Parathyroid adenoma (tissue), 2 donors: ENCODE results near the gene ULK4.

Source experiments
- H2AFZ ChIP-seq: fragments of 300-600 bp; sonication (generic); one replicate; pipeline ENCODE4 v1.7.0; 2017; ENCODE audit warnings: antibody characterized with exemption, mild to moderate bottlenecking
- H3K27ac ChIP-seq: fragments of 300-600 bp; sonication (generic); one replicate; pipeline ENCODE4 v1.7.0; 2017
- H3K27me3 ChIP-seq: fragments of 300-600 bp; sonication (generic); one replicate; pipeline ENCODE4 v1.7.0; 2017; ENCODE audit warnings: low read length; ENCODE audit not compliant: control insufficient read depth, insufficient read depth
- H3K36me3 ChIP-seq: fragments of 300-600 bp; sonication (generic); one replicate; pipeline ENCODE4 v1.7.0; 2017; ENCODE audit warnings: low read length; ENCODE audit not compliant: control insufficient read depth, insufficient read depth
- H3K4me1 ChIP-seq: fragments of 300-600 bp; sonication (generic); one replicate; pipeline ENCODE4 v1.7.0; 2017; ENCODE audit warnings: control low read depth
- H3K4me2 ChIP-seq: fragments of 300-600 bp; sonication (generic); one replicate; pipeline ENCODE4 v1.7.0; 2017; ENCODE audit warnings: low read length
- H3K4me3 ChIP-seq: fragments of 300-600 bp; sonication (generic); one replicate; pipeline ENCODE4 v1.7.0; 2017; ENCODE audit warnings: low read depth, low read length
- H3K79me2 ChIP-seq: fragments of 300-600 bp; sonication (generic); one replicate; pipeline ENCODE4 v1.7.0; 2017; ENCODE audit warnings: control low read depth
- H3K9ac ChIP-seq: fragments of 300-600 bp; sonication (generic); one replicate; pipeline ENCODE4 v1.7.0; 2017; ENCODE audit warnings: mild to moderate bottlenecking
- H3K9me3 ChIP-seq: fragments of 300-600 bp; sonication (generic); one replicate; pipeline ENCODE4 v1.7.0; 2017; ENCODE audit warnings: low read length; ENCODE audit not compliant: control insufficient read depth
- CTCF ChIP-seq: fragments of 300-600 bp; sonication (generic); IDR thresholded peaks from one replicate; pipeline ENCODE4 v1.7.0; 2017; ENCODE audit warnings: antibody characterized with exemption, mild to moderate bottlenecking
- donor health status: primary hyperparathyroidism.

Gene ULK4

GRCh38 chr3:41345788-41346187 lies 616.1 kb downstream of the ULK4 start:
- no peak overlapping the region for H3K9ac ChIP-seq
- no peaks in the 10 kb centered on the region for H3K36me3 ChIP-seq
- H3K9me3 ChIP-seq = no peaks in the 10 kb centered on the region
- H3K4me1 ChIP-seq = no peaks in the 10 kb centered on the region
- H3K27me3 ChIP-seq = no peaks in the 10 kb centered on the region
- H2AFZ ChIP-seq = no peak overlapping the region
- H3K4me3 ChIP-seq = no peak overlapping the region
- TF ChIP-seq CTCF = no peak
- H3K79me2 ChIP-seq = peaks cover 3% of the 10 kb centered on the region
- H3K27ac ChIP-seq = no peak overlapping the region
- H3K4me2 ChIP-seq = no peak overlapping the region

- Histone ChIP-seq H3K79me2 (peaks cover under 1% of the 10 kb centered on the region), H2AFZ (no peak overlapping the region), H3K36me3 (no peaks in the 10 kb centered on the region)
Observed at GRCh38 chr3:41339758-41340157, 622.1 kb downstream of the ULK4 start.

GRCh38 chr3:41338276-41338675 lies 623.6 kb downstream of the ULK4 start:
- H2AFZ ChIP-seq = no peak overlapping the region
- no peak overlapping the region for H3K4me2 ChIP-seq
- H3K4me3 ChIP-seq = no peak overlapping the region
- no peaks in the 10 kb centered on the region for H3K79me2 ChIP-seq
- H3K4me1 ChIP-seq = no peaks in the 10 kb centered on the region
- no peak for TF ChIP-seq CTCF
- no peaks in the 10 kb centered on the region for H3K9me3 ChIP-seq
- no peak overlapping the region for H3K27ac ChIP-seq
- no peaks in the 10 kb centered on the region for H3K36me3 ChIP-seq
- no peak overlapping the region for H3K9ac ChIP-seq
- no peaks in the 10 kb centered on the region for H3K27me3 ChIP-seq

More at GRCh38 chr3:41339758-41340157, 622.1 kb downstream of the ULK4 start:
- H3K9ac ChIP-seq = no peak overlapping the region
- H3K9me3 ChIP-seq = no peaks in the 10 kb centered on the region
- no peak overlapping the region for H3K4me2 ChIP-seq
- TF ChIP-seq CTCF = no peak
- H3K4me3 ChIP-seq = no peak overlapping the region
- no peak overlapping the region for H3K27ac ChIP-seq
- no peaks in the 10 kb centered on the region for H3K4me1 ChIP-seq
- no peaks in the 10 kb centered on the region for H3K27me3 ChIP-seq

- Histone ChIP-seq H2AFZ (no peak overlapping the region), H3K4me2 (no peak overlapping the region), H3K4me3 (no peak overlapping the region), H3K79me2 (no peaks in the 10 kb centered on the region), H3K27me3 (no peaks in the 10 kb centered on the region), H3K4me1 (peaks cover 13% of the 10 kb centered on the region), H3K27ac (no peak overlapping the region), H3K36me3 (no peaks in the 10 kb centered on the region), H3K9me3 (no peaks in the 10 kb centered on the region), H3K9ac (no peak overlapping the region)
- TF ChIP-seq CTCF = no peak
Observed at GRCh38 chr3:41334426-41334825, 627.5 kb downstream of the ULK4 start.

GRCh38 chr3:41331041-41331440 lies 630.9 kb downstream of the ULK4 start:
- Histone ChIP-seq H3K27ac (no peak overlapping the region), H3K36me3 (no peaks in the 10 kb centered on the region), H3K79me2 (no peaks in the 10 kb centered on the region), H3K4me1 (peaks cover 27% of the 10 kb centered on the region), H3K4me3 (no peak overlapping the region), H3K9ac (no peak overlapping the region), H3K27me3 (no peaks in the 10 kb centered on the region), H2AFZ (no peak overlapping the region), H3K9me3 (no peaks in the 10 kb centered on the region), H3K4me2 (no peak overlapping the region)
- no peak for TF ChIP-seq CTCF
